K562 (cell line): Measurements from ENCODE around the gene FKRP. TPM values are rescaled to one million over a fixed set of nuclear protein-coding genes. Genes with fewer than 3 reads are reported as not detected.

Experiments
- ATAC-seq: fragments of 200-7000 bp; cut with Tn5 transposase; 3 replicates; pipeline ENCODE4 v1.9.1; 2020; ENCODE audit warnings: moderate library complexity
- BruUV-seq: library from RNA; stranded (reverse); fragments of 400-500 nt; replicated peaks from 2 replicates; lab custom pipeline; 2021; lab: Mats Ljungman, UMichigan
- CTCF ChIA-PET: fragments of 300-600 bp; formaldehyde crosslinking; extraction: SDS; loops from one replicate; lab custom pipeline; 2021; ENCODE audit warnings: low intra/inter-chr PET ratio; lab: Yijun Ruan, JAX
- POLR2A ChIA-PET: fragments of 300-600, 350-650 bp; sonication (Branson Sonifier 250); formaldehyde crosslinking; extraction: SDS; loops from one replicate; lab custom pipeline; 2021; ENCODE audit warnings: antibody characterized with exemption, inconsistent platforms; lab: Yijun Ruan, JAX
- DNase-seq, 4 experiments: peaks; one replicate each; pipeline versions ENCODE4 v3.0.0 to v3.0.0-alpha.2; 2011 to 2018; ENCODE audit warnings: low spot score in 3 of 4, mixed read lengths in 3 of 4; ENCODE audit errors: extremely low read depth in 1 of 4
- FAIRE-seq: peaks from 2 replicates; lab custom pipeline; 2011; peaks lifted over from hg19 to GRCh38; lab: Jason Lieb, UNC
- H2AFZ ChIP-seq: 2 replicates; pipeline ENCODE4 v1.6.0; 2011; ENCODE audit warnings: low read depth, low read length, control low read depth, inconsistent platforms
- H3K27ac ChIP-seq: fragments of 200-600 bp; 3 replicates; pipeline ENCODE4 v1.8.0; 2011; ENCODE audit warnings: low read depth, mild to moderate bottlenecking, control low read depth, inconsistent platforms, low read length, moderate library complexity, mixed read lengths; ENCODE audit errors: extremely low read depth
- H3K27me3 ChIP-seq, 2 experiments: fragments of 300-600 bp in 1 of 2; 2 replicates in 1 of 2; 3 replicates in 1 of 2; pipeline versions ENCODE4 v1.6.0 to v1.8.0; 2011; ENCODE audit warnings: inconsistent platforms in 2 of 2, low read length in 2 of 2, mild to moderate bottlenecking in 1 of 2, mixed read lengths in 1 of 2, moderate library complexity in 1 of 2; ENCODE audit not compliant: control insufficient read depth in 2 of 2, insufficient read depth in 2 of 2
- H3K36me3 ChIP-seq: fragments of 300-600 bp; 3 replicates; pipeline ENCODE4 v1.8.0; 2011; ENCODE audit warnings: mild to moderate bottlenecking, low read length, inconsistent platforms; ENCODE audit not compliant: control insufficient read depth, insufficient read depth
- H3K4me1 ChIP-seq, 2 experiments: fragments of 200-600 bp in 1 of 2; replicated peaks in 1 of 2; 2 replicates in 1 of 2; 3 replicates in 1 of 2; pipeline versions ENCODE4 v1.5.1 to v1.8.0; 2011; ENCODE audit warnings: inconsistent platforms in 2 of 2, low read length in 2 of 2, mild to moderate bottlenecking in 1 of 2, mixed read lengths in 1 of 2, moderate library complexity in 1 of 2; ENCODE audit not compliant: control insufficient read depth in 2 of 2, insufficient read depth in 2 of 2
- H3K4me2 ChIP-seq: 2 replicates; pipeline ENCODE4 v1.6.1; 2011; ENCODE audit warnings: low read length, control low read depth, inconsistent platforms, mixed read lengths; ENCODE audit not compliant: insufficient read depth
- H3K4me3 ChIP-seq: fragments of 200-600 bp; sonication (generic), shearing (Covaris generic); 2 replicates; pipeline ENCODE4 v1.5.1; 2016; ENCODE audit warnings: control low read depth, inconsistent platforms
- H3K79me2 ChIP-seq: fragments of 200-600 bp; 3 replicates; pipeline ENCODE4 v1.8.0; 2011; ENCODE audit warnings: low read length, inconsistent platforms; ENCODE audit not compliant: control insufficient read depth, insufficient read depth
- H3K9ac ChIP-seq, 2 experiments: 2 replicates each; pipeline versions ENCODE4 v1.6.0 to v1.6.1; 2011; ENCODE audit warnings: low read depth in 2 of 2, low read length in 2 of 2, control low read depth in 1 of 2, inconsistent platforms in 1 of 2, mild to moderate bottlenecking in 1 of 2, mixed read lengths in 1 of 2; ENCODE audit not compliant: insufficient read depth in 1 of 2
- H3K9me1 ChIP-seq: one replicate; pipeline ENCODE4 v1.6.0; 2011; ENCODE audit warnings: inconsistent platforms, mild to moderate bottlenecking, low read length, moderate library complexity; ENCODE audit not compliant: control insufficient read depth, insufficient read depth
- H3K9me3 ChIP-seq: replicated peaks from 2 replicates; pipeline ENCODE4 v1.5.1; 2011; ENCODE audit warnings: low read depth, low read length, inconsistent platforms; ENCODE audit not compliant: control insufficient read depth, insufficient read depth
- H4K20me1 ChIP-seq: replicated peaks from 2 replicates; pipeline ENCODE4 v1.6.1; 2011; ENCODE audit warnings: low read length, inconsistent platforms, mixed read lengths; ENCODE audit not compliant: control insufficient read depth, insufficient read depth
- BRD9 ChIP-seq: fragments of 450-650 bp; IDR thresholded peaks from 2 replicates; pipeline ENCODE4 v1.6.1; 2018; ENCODE audit warnings: low read depth; ENCODE audit not compliant: partially characterized antibody
- MTF1 ChIP-seq: fragments of 250-450 bp; sonication (Bioruptor Pico); IDR thresholded peaks from 2 replicates; pipeline ENCODE4 v1.9.0; 2021; ENCODE audit warnings: moderate library complexity, mild to moderate bottlenecking, inconsistent platforms, borderline replicate concordance
- RBM34 ChIP-seq: fragments of 200-400 bp; formaldehyde crosslinking; IDR thresholded peaks from 2 replicates; pipeline ENCODE4 v1.6.1; 2018; ENCODE audit warnings: low read length, borderline replicate concordance; ENCODE audit not compliant: insufficient read depth
- TCF3 ChIP-seq: sonication (generic); formaldehyde crosslinking; IDR thresholded peaks from 2 replicates; pipeline ENCODE4 v1.4.0; 2020; ENCODE audit warnings: mild to moderate bottlenecking, missing genetic modification reagents
- WGBS: fragments of 100-300 bp; shearing (Covaris generic); methylation state at CpG from one replicate; pipeline ENCODE4 v1.1.6; 2016; ENCODE audit warnings: low coverage, mixed read lengths; ENCODE audit not compliant: insufficient coverage; ENCODE audit errors: missing lambda C conversion rate; 5-methylcytosine and 5-hydroxymethylcytosine counted together
- in situ Hi-C: fragments of 300-500 bp; cut with MboI; formaldehyde crosslinking; loops from 4 replicates; pipeline ENCODE4 v1.15.0; 2018; ENCODE audit warnings: inconsistent platforms, mixed read lengths
- intact Hi-C: fragments of 100-400 bp; cut with micrococcal nuclease; formaldehyde crosslinking; loops from 2 replicates; pipeline ENCODE4 v1.14.2; 2022
- polyA plus RNA-seq, 8 experiments: library from polyadenylated mRNA; depleted of rRNA in 4 of 8; stranded (reverse) in 5 of 8; unstranded in 3 of 8; fragments of >200 nt; fragmentation: Nextera tagmentation in 2 of 8; fragmentation: Illumina TruSeq in 1 of 8; extraction: Ambion mirVana in 2 of 8; extraction: Trizol in 1 of 8; gene quantifications; 2 replicates each; pipeline versions ENCODE4 v1.2.1 to v1.2.3, GENCODE V29; 2011 to 2014; ENCODE audit warnings: inconsistent platforms in 1 of 8, missing spikeins in 1 of 8
- total RNA-seq, 7 experiments: library from RNA; depleted of rRNA in 6 of 7; stranded (reverse); fragments of >200 nt in 6 of 7; fragmentation: Illumina TruSeq in 2 of 7; extraction: Trizol in 2 of 7; gene quantifications; 2 replicates each; pipeline versions ENCODE4 v1.2.1 to v1.2.3, GENCODE V29; 2011 to 2021; ENCODE audit warnings: low replicate concordance in 1 of 7
- TF ChIP-seq, protein P1 (sequence below): sonication (generic); formaldehyde crosslinking; IDR thresholded peaks from 2 replicates; pipeline ENCODE4 v1.9.0; 2022; ENCODE audit warnings: mild to moderate bottlenecking, missing genetic modification reagents
- TF ChIP-seq, protein P2 (sequence below): fragments of 250-450 bp; sonication (Bioruptor Pico); IDR thresholded peaks from 2 replicates; pipeline ENCODE4 v1.8.0; 2021; ENCODE audit warnings: mild to moderate bottlenecking, moderate library complexity

FKRP gene
- total and polyA plus RNA-seq, 9 of the 15 experiments (the other 6 are each of a cell fraction or from before 2014, with no cell fraction given): 0.68 to 16.1 (median 6.5) TPM

DNA sequence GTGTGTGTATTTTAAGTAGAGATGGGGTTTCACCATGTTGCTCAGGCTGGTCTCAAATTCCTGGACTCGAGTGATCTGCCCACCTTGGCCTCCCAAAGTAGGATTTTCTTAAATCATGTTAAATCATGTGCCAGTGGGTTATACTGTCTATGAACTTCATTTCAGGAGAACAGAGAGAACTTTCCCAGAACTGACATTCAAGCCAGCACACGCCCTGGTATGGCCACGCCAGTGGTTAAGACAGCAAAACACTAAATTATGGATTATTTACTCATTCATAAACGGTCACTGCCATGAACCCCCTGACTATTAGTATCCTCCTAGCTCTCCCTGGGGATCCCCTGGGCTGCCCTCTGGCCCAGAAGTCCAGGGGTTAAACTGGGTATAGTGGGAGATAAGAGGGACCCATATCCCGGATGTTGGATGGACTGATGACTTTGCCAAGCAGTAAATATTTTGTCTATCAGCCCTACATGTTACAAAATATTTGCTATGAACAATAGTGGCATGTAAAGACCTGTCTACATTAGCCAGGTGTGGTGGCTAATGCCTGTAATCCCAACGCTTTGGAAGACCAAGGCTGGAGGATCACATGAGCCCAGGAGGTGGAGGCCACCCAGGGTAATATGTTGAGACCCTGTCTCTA lies 16.5 kb downstream of the FKRP start:
- no peaks in the 10 kb centered on the region for H3K27me3 ChIP-seq
- H3K9me1 ChIP-seq: no peaks in the 10 kb centered on the region
- intact Hi-C loops (no loop called here), in situ Hi-C loops (no loop called here)
- peaks cover 3% of the 10 kb centered on the region; the same call in 1 of the 3 replicates for H3K36me3 ChIP-seq
- TF ChIP-seq BRD9 (no peak), MTF1 (no peak), RBM34 (no peak), TCF3 (no peak)
- TF ChIP-seq, protein P1, sequence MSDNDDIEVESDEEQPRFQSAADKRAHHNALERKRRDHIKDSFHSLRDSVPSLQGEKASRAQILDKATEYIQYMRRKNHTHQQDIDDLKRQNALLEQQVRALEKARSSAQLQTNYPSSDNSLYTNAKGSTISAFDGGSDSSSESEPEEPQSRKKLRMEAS: no peak
- TF ChIP-seq, protein P2, sequence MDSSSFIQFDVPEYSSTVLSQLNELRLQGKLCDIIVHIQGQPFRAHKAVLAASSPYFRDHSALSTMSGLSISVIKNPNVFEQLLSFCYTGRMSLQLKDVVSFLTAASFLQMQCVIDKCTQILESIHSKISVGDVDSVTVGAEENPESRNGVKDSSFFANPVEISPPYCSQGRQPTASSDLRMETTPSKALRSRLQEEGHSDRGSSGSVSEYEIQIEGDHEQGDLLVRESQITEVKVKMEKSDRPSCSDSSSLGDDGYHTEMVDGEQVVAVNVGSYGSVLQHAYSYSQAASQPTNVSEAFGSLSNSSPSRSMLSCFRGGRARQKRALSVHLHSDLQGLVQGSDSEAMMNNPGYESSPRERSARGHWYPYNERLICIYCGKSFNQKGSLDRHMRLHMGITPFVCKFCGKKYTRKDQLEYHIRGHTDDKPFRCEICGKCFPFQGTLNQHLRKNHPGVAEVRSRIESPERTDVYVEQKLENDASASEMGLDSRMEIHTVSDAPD (CRISPR knock-in tag): no peak
- WGBS: 43% methylated on average over 6 of the region's 6 CpGs
- ChIA-PET CTCF (no interaction called here), POLR2A (interaction anchor here (0.6 to 1.5 kb wide), 4 partner anchors 23 to 63 kb away, joined by 3 to 4 read pairs (median 3); no protein-coding TSS in a partner anchor)
- H3K4me2 ChIP-seq: no peak overlapping the region
- no TSS peak for BruUV-seq
- H3K9me3 ChIP-seq: no peaks in the 10 kb centered on the region
- H3K9ac ChIP-seq: 0 out of 4 replicates have a peak overlapping the region, but pooled peaks of 1 of the 2 experiments have one; percentile 17
- no peak for DNase-seq
- no peak for ATAC-seq
- H3K4me1 ChIP-seq: peaks cover 2 to 12% of the 10 kb centered on the region in 2 experiments; a peak in 4 of 5 replicates
- H2AFZ ChIP-seq: 0 out of 2 replicates have a peak overlapping the region, but pooled peaks have one; percentile 19
- no peaks in the 10 kb centered on the region for H4K20me1 ChIP-seq
- no peak overlapping the region for H3K4me3 ChIP-seq
- H3K79me2 ChIP-seq: no peaks in the 10 kb centered on the region
- H3K27ac ChIP-seq: no peak overlapping the region
- FAIRE-seq: peak; percentile 51
